BE2C (cell line): ENCODE measurements around the gene RCVRN.

Source experiments
- DNase-seq: peaks from one replicate; pipeline ENCODE4 v3.0.0-alpha.2; 2020
- H3K27me3 ChIP-seq: fragments of 250-450 bp; sonication (Bioruptor Pico); 2 replicates; pipeline ENCODE4 v1.5.1; 2020; ENCODE audit warnings: mild to moderate bottlenecking
- H3K36me3 ChIP-seq: fragments of 250-450 bp; sonication (Bioruptor Pico); 2 replicates; pipeline ENCODE4 v1.5.1; 2020; ENCODE audit warnings: mild to moderate bottlenecking
- H3K4me1 ChIP-seq: fragments of 250-450 bp; sonication (Bioruptor Pico); 2 replicates; pipeline ENCODE4 v1.5.1; 2020
- H3K4me3 ChIP-seq: 2 replicates; pipeline ENCODE4 v1.5.1; 2011; ENCODE audit warnings: low read depth, low read length
- H3K9me3 ChIP-seq: fragments of 250-450 bp; sonication (Bioruptor Pico); 2 replicates; pipeline ENCODE4 v1.5.1; 2020
- TF ChIP-seq, protein P1 (sequence below): IDR thresholded peaks from 2 replicates; pipeline ENCODE4 v1.5.1; 2012; ENCODE audit warnings: mild to moderate bottlenecking, low read depth, low read length

Gene RCVRN

DNA sequence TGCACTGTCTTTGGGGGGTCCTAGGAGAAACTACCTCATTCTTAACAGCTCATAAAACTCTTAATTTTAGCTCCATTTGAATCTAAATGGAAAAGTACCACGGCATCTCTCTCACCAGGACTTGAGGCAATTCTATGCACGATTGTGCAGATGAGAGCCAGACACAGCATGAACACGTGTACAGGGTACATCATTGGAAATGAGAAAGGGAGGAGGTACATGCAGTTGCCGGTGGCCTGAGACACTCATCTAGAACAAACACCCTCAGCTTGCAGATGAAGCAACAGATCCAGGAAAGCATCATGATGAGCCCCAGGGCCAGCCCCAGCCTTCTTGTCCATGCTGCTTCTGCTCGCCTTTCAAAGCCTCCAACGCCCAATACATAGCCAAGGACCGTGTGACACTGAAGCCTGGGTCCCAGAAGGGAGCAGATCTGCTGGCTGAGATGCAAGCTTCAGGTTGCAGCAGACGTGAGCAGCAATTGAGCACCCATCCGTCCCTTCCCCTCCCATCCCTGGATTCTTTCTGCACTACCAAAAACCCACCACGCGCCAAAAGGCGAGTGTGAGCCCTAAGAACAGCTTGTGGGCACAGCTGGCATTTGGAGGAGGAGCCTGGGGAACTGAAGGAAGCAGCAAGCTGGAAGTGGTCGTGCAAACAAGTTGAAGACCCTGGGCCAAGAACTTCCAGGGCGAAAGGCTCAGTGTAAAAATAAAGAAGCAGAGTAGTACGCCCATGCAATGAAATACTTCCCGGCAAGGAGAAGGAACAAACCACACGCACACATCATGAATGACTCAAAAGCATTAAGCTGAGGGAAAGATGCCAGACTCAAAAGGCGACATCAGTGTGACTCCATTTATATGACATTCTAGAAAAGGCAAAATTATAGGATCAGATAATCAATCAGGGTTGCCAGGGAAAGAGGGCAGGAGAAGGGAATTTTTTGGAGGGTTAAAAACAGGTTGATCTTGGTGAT is 7.3 kb upstream of the RCVRN start:
- no peaks in the 10 kb centered on the region for H3K9me3 ChIP-seq
- DNase-seq = no peak
- no peaks in the 10 kb centered on the region for H3K36me3 ChIP-seq
- H3K27me3 ChIP-seq = no peaks in the 10 kb centered on the region
- H3K4me1 ChIP-seq = no peaks in the 10 kb centered on the region
- H3K4me3 ChIP-seq = no peak overlapping the region
- TF ChIP-seq, protein P1, sequence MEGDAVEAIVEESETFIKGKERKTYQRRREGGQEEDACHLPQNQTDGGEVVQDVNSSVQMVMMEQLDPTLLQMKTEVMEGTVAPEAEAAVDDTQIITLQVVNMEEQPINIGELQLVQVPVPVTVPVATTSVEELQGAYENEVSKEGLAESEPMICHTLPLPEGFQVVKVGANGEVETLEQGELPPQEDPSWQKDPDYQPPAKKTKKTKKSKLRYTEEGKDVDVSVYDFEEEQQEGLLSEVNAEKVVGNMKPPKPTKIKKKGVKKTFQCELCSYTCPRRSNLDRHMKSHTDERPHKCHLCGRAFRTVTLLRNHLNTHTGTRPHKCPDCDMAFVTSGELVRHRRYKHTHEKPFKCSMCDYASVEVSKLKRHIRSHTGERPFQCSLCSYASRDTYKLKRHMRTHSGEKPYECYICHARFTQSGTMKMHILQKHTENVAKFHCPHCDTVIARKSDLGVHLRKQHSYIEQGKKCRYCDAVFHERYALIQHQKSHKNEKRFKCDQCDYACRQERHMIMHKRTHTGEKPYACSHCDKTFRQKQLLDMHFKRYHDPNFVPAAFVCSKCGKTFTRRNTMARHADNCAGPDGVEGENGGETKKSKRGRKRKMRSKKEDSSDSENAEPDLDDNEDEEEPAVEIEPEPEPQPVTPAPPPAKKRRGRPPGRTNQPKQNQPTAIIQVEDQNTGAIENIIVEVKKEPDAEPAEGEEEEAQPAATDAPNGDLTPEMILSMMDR = no peak

DNA sequence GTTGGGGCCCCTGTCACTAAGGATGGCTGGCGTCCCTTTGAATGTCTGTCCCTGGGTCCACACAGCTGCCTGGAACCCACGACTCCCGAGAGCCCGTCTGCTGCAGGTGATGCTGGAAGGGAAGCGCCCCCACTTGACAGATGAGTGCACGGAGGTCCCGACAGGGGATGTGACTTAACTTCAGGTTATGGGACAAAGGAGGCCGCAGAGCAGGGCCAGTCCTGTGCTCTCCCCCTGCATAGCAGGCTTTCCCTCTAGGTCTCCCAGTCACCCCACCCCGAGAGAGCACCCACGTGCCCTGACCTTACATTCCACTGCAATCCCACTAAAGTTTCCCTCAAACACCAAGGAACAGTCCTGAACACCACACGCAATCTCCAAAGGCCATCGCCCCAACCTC is 6.0 kb upstream of the RCVRN start:
- H3K27me3 ChIP-seq = no peaks in the 10 kb centered on the region
- no peak overlapping the region for H3K4me3 ChIP-seq
- H3K4me1 ChIP-seq = no peaks in the 10 kb centered on the region
- TF ChIP-seq, protein P1 = no peak
- H3K36me3 ChIP-seq = no peaks in the 10 kb centered on the region
- no peaks in the 10 kb centered on the region for H3K9me3 ChIP-seq
- no peak for DNase-seq

DNA sequence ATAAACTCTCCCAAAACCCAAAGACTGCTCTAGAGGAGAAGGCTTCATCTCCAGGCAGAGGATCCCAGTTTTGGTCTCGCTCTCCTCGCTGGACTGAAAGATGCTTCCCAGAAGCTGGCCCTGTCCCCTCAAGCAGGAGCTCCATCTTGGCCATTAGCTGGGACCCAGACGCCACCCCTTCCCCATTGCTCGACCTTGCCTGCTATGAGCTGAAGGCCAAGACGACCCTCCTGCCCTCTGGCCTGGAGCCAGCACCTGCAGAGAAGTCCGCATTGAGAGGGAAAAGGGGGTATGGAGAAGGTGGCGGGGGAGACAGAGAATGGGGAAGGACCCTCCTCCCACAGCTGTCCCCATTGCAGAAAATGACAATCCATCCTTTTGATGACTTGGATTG is 3.6 kb upstream of the RCVRN start:
- no peak for DNase-seq
- H3K4me3 ChIP-seq = no peak overlapping the region
- no peaks in the 10 kb centered on the region for H3K36me3 ChIP-seq
- no peaks in the 10 kb centered on the region for H3K4me1 ChIP-seq
- TF ChIP-seq, protein P1 = no peak
- no peaks in the 10 kb centered on the region for H3K27me3 ChIP-seq
- H3K9me3 ChIP-seq = no peaks in the 10 kb centered on the region

DNA sequence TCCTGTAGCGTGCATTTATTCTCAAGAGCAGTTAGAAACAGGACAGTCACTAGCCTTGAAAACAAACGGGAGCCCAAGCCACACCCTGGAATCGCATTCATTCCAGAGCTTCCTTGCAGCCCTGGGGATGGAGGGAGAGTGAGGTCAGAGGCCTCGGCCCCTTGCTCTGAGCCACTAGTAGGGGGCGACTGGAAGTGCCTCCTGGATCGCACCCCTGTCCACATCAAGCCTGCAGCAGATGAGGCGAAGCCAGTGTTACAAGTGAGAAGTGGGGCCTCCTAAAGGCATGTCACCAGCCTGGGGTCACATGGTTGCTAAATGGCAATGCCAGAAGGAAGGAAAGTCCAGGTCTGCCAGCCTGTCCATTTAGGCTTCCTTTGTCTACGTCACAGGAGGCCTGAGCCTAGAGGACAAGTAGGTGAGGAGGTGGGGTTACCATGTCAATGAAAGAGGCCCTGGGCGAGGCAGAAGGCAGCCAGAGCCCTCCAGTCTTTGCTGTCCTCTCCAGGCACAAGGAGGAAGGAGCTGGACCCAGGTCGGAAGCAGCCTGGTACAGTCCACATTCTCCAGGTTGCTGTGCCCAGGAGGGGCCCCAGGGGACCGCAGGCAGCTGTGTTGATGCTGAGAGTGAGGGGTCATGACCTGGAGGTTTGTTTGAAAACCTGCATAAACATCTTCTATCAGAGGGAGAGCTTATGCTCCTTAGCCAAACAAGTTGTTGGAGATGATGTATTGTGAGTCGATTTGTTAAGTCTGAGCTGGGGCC is 3.0 kb upstream of the RCVRN start:
- no peak overlapping the region for H3K4me3 ChIP-seq
- H3K27me3 ChIP-seq = no peaks in the 10 kb centered on the region
- DNase-seq = no peak
- H3K4me1 ChIP-seq = no peaks in the 10 kb centered on the region
- TF ChIP-seq, protein P1 = no peak
- H3K36me3 ChIP-seq = no peaks in the 10 kb centered on the region
- no peaks in the 10 kb centered on the region for H3K9me3 ChIP-seq

DNA sequence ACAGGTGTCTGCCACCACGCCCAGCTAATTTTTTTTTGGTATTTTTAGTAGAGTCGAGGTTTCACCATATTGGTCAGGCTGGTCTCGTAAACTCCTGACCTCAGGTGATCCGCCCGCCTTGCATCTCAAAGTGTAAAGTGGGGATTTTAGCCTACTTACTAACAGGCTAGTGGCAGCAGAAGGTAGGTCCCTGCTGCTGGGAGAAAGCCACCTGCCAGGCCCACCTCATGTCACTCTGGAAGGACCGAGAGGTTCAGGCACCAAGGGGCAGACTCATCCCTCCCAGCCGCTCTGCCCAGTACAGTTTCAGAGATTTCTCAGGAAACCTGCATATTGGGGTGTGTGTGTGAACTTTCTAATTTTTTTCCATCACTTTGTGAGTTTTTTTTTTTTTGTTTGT is 2.1 kb upstream of the RCVRN start:
- DNase-seq = no peak
- Histone ChIP-seq H3K9me3 (no peaks in the 10 kb centered on the region), H3K36me3 (no peaks in the 10 kb centered on the region), H3K27me3 (no peaks in the 10 kb centered on the region), H3K4me3 (no peak overlapping the region), H3K4me1 (no peaks in the 10 kb centered on the region)
- TF ChIP-seq, protein P1 = no peak

DNA sequence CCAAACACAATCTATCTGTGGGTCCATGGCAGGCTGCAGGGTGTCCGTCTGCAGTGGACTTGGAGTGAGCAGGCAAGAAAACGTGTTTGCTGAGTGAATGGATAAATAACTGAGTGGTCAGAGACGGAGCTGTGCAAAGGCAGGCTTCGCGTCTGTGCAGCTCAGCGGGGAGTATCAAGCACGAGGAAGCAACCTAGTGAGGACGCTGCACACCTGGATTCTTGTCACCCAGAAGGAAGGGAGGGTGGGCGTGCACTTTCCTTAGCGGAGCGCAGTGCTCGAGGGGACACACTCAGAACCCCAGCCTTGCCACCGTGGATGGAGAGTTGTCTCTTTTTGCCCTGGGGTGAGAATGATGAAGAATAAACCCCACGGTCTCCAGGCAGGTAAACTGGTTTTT is 1.5 kb upstream of the RCVRN start:
- TF ChIP-seq, protein P1 = no peak
- no peak for DNase-seq

More for the DNA sequence above, 1.5 kb upstream of the RCVRN start:
- Histone ChIP-seq H3K4me3 (no peak overlapping the region), H3K9me3 (no peaks in the 10 kb centered on the region), H3K4me1 (no peaks in the 10 kb centered on the region), H3K36me3 (no peaks in the 10 kb centered on the region), H3K27me3 (no peaks in the 10 kb centered on the region)
